GM21390 (cell line): ENCODE measurements around the gene TEK.
"Not testable (repeated sequence)": the region's sequence is repeated elsewhere in the genome, so short reads cannot be mapped to it uniquely, and the experiment has no call there.

Source experiments
- ATAC-seq: cut with Tn5 transposase; IDR thresholded peaks from one replicate; pipeline ENCODE4 v1.9.1; 2021; ENCODE audit not compliant: unreplicated experiment

Gene TEK

DNA sequence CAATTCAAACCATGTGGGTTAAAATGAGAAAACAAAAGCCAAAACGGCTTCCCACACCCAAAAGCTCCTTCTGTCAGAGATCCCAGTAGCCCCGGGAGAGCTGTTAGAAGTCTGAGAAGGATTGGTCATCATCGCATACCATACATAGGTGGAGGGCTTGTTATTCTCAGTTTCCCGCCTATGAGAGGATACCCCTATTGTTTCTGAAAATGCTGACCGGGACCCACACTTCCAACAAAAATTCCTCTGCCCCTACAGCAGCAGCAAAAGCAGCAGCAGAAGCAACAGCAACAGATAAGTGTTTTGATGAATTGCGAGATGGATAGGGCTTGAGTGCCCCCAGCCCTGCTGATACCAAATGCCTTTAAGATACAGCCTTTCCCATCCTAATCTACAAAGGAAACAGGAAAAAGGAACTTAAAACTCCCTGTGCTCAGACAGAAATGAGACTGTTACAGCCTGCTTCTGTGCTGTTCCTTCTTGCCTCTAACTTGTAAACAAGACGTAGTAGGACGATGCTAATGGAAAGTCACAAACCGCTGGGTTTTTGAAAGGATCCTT is at the start of gene TEK:
TSS of gene TEK (plus strand) at position 245 of the 561 bp plus-strand sequence. CDS start 366 bp downstream, outside the sequence.
- no peak for ATAC-seq

GRCh38 chr9:27059412-27059811 is 49.6 kb upstream of the TEK start:
- no peak for ATAC-seq

- no peak for ATAC-seq
Observed at GRCh38 chr9:27059907-27060306, 49.1 kb upstream of the TEK start.

GRCh38 chr9:27065288-27065687 is 43.7 kb upstream of the TEK start:
- ATAC-seq = no peak

- ATAC-seq = no peak
Observed at GRCh38 chr9:27073841-27074728, 34.9 kb upstream of the TEK start.

DNA sequence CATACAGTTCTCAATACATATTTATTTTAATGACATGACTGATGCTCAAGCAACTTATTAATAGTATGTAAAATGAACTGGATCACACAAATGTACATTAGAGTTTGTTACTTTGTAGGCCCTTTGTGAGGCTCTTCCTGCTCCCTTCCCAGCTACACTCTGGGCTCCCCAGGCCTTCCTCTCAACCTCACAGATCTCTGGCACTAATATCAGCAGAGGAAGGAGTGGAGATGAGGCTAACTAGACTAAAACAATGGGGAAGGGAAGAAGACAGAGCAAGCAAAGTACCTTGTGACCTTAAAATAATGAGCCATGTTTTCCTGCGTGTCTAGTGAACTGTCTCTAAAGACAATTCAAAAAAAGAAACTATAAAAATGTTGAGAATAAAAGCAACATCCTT is 30.3 kb upstream of the TEK start:
- no peak for ATAC-seq

DNA sequence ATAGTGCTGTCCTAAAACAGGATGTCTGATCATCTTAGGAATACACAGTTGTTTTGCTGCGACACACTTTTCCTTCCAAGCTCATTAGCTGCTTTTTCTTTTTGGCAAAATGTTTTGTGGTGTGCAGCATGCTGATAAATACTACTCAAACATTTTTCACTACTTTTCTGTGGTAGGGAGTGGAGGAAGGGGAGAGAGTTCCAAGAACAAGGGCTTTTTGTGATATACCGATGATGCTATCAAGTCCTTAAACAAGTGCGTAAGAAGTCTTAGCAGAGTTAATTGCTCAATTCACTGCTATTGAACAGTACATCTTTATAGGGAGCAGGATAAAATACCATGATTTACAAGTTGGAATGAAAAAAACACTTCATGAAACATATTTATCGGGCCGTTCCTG is 23.6 kb upstream of the TEK start:
- ATAC-seq = no peak

DNA sequence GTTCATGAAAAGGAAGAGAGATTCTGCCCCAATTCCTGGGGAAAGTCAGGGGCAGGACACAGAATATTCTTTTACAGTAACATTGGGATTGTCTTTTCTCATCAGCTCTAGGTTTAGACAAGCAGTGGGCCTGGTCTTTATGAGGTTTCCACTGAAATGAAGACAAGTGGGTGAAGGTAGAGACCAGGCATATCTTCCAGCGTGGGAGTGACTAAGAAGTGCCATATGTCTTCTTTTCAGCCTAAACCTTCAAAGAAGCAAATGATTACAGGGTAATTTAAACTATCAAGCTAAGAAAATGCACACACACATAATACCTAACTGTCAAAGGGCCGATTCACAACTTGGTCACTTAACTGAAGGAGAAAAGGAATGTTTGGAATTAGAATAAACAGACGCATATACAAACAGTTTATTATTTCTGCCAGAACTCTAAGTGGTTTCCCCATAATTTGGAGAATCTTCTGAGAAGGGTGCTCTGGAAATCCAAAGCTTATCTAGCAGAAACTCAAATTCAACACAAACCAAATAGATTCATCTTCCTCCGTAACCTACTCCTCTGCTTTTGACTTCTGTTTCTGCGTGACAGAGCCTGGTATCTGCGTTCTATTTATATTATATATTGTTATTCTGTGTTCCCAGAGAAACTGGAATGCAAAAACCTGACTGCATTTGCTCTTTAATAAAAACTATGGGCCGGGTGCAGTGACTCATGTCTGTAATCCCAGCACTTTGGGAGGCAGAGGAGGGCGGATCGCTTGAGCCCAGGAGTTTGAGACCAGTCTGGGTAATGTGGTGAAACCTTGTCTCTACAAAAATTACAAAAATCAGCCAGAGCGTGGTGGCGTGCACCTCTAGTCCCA is 22.0 kb upstream of the TEK start:
- ATAC-seq = no peak

DNA sequence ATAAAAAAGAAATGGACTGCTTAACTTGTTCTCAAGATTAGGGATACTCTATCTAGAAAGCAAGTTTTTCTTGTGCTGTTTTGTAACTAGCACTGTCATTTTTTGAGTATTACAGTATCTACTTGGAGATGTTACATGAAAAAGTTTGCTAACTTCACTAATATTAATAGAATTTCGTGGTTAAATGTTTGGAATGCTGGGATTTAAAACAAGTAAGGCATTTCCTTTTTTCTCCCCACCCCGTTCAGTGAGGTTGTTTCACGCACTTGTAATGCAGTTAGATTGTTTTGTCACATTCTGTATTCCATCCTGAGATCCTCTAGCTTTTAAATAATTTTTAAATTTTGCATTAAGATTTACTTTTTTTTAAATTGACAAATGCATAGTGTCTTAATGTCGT is 20.0 kb upstream of the TEK start:
- ATAC-seq = no peak

DNA sequence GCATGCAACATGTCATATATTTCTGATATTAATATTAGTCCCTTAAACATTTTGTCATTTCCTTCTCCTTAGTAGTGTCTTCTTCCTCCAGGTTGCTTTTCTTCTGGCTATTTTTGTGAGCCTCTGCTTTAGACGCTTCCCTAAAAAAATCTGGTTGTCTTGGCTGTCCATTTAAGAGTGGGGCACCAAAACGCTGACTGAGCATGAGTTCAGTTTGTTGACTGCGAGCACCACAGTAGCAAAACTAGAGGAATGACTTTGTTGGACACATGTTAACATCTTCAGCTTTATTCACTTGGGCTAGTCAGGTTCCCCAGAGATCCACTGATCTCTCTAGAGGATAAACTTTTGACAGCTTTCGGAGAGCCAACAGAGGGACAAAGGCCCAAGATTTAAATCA is 19.3 kb upstream of the TEK start:
- no peak for ATAC-seq

DNA sequence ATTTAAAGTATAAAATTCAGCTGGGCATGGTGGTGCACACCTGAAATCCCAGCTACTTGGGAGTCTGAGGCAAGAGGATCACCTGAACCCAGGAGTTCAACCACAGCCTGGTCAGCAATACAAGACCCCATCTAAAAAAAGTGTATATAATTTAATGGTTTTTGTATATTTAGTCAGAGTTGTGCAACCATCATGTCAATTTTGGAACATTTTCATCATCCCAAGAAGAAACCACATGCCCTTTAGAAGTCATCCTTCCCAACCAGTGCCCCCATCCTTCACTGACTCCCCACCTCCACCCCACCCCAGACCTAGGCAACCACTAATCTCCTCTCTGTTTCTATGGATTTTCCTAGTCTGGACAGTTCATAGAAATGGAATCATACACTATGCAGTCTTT is 18.8 kb upstream of the TEK start:
- no peak for ATAC-seq

GRCh38 chr9:27090711-27091110 is 18.3 kb upstream of the TEK start:
- ATAC-seq = no peak

DNA sequence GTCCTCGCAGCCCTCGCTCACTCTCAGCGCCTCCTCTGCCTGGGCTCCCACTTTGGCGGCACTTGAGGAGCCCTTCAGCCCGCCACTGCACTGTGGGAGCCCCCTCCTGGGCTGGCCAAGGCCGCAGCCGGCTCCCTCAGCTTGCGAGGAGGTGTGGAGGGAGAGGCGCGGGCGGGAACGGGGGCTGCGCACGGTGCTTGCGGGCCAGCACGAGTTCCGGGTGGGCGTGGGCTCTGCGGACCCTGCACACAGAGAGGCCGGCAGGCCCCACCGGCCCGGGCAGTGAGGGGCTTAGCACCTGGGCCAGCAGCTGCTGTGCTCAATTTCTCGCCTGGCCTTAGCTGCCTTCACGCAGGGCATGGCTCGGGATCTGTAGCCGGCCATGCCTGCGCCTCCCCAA is 16.5 kb upstream of the TEK start:
- ATAC-seq = not testable (repeated sequence)

- not testable (repeated sequence) for ATAC-seq
Observed at GRCh38 chr9:27093384-27094067, 15.5 kb upstream of the TEK start.

GRCh38 chr9:27094640-27095298 is 14.3 kb upstream of the TEK start:
- ATAC-seq = no peak

DNA sequence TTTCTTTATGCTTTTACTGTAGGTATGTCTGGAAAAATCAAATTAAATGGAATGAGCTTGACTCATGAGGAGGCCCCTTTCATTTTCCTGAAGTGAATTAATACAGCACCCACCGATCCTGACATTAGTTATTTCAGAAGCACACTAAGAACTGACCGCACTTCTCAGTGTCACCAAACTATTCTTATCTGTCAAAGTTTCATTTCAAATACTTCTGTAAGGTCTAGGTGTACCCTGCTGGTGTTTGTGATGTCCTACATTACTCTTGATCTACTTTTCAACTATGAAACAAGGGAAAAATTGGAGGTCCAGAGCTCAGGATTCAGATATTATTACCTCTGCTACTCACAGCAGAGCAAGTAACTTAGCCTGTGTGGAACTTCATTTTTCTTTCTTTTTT is 1.8 kb upstream of the TEK start:
- no peak for ATAC-seq

DNA sequence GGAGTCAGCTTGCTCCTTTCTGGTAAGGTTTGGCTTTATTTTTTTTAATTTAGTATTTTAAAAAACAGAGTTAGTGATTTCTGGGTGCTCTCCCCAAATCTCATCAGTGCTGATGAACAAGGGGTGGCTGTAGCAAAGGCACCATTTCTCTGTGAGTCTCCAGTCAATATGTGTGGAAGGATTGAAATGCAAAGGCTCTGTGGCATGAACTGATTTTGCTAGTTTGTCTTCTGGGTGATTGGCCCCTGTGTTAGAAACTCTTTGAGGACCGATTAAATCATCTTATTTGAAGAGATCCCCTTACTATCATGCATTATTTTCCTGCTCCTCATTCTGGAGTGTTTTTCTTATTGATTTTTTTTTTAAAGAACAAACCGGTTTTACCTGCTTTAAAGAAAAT is 596 bp downstream of the TEK start:
- ATAC-seq = no peak

GRCh38 chr9:27110181-27110580 is 1.2 kb downstream of the TEK start:
- ATAC-seq = no peak

DNA sequence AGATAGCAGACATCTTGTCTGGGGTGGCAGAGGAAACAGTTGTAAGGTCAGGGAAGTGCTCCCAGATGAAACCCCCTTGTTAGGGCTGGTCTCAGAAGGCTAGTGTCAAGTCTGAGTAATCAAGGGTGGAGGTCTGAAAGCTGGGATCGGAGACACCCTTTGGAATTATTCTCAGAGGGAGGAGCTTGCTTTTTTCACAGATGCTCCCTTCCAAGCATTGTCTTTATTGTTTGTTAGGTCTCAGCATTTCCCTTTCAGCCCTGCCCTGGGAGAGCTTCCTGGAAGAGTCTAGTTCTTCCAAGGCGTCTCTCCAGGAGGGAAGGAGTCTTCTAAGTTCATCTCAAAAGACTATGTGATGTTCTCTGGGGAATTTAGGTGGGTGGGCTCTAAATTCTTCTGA is 3.2 kb downstream of the TEK start:
- no peak for ATAC-seq

- ATAC-seq = no peak
Observed at GRCh38 chr9:27117489-27118135, 8.6 kb downstream of the TEK start.
